PC-3 (cell line): ENCODE data around the gene RFC1.

Experiments
- CTCF ChIP-seq: fragments of 300-600 bp; sonication (generic); conservative IDR thresholded peaks from 2 replicates; pipeline ENCODE4 v1.5.1; 2017; ENCODE audit warnings: antibody characterized with exemption, low read depth, mild to moderate bottlenecking, low read length
- EZH2 ChIP-seq: fragments of 300-600 bp; sonication (generic); IDR thresholded peaks from one replicate; pipeline ENCODE4 v1.6.1; 2017; ENCODE audit warnings: antibody characterized with exemption, mild to moderate bottlenecking, low read length; ENCODE audit not compliant: unreplicated experiment
- EZH2phosphoT487 ChIP-seq: fragments of 300-600 bp; sonication (generic); IDR thresholded peaks from 2 replicates; pipeline ENCODE4 v1.6.1; 2018; ENCODE audit warnings: mild to moderate bottlenecking, antibody characterized with exemption, low read length, borderline replicate concordance

GRCh38 chr4:39243462-39243861 lies 122.7 kb downstream of the RFC1 start:
- TF ChIP-seq CTCF, result no peak
- TF ChIP-seq EZH2phosphoT487, result no peak
- TF ChIP-seq EZH2, result no peak
